NCI-H1105 (cell line): Measurements from ENCODE around the gene NRG3.

Source experiments
- DNase-seq: peaks from one replicate; lab custom pipeline; 2025; lab: John Stamatoyannopoulos, UW

NRG3 gene

DNA sequence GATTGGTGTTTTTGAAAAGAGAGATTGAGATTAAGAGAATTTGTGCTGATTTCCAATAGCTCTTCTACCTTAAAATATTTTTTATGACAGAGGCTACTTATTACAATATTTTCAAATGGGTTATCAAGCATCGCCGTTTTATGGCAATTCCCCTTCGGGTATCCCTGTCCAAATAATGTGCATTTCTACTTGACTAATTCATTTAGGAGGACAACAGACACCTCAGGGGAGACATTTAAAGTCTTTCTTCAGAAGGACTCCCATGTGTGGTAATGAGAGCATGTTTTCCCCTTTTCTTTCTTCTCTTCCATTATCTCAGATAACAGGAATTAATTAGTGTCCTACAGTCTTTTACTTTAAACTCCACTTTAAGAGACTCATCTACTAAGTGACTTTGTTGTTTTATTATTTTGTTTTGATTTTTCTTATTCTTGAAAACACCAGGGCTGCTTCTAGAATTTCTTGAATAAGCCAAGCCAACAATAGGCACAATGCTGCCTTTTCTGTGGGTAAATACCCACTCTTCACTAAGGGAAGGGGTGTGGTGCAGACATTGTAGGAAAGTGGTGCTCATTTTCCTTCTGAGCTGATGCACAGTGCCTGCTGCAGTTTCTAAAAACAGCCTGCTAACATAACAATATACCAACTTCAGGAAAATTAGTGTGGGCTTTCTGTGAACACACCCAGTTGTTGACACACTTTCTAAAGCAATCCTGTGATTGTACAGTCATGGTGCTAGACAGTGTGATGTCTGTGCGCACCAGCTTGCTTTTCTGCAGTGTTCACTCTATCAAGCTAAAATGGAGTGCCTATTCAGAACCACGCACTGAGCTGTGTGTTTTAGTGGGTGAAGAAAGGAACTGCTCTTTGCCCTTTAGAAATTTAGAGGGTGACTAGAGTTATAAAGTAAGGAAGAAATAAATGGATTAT lies 597.7 kb downstream of the NRG3 start:
- DNase-seq, result no peak

- no peak for DNase-seq
Measured at GRCh38 chr10:82477776-82478175, 602.8 kb downstream of the NRG3 start.

- DNase-seq, result no peak
Measured at GRCh38 chr10:82492647-82493046, 617.7 kb downstream of the NRG3 start.

DNA sequence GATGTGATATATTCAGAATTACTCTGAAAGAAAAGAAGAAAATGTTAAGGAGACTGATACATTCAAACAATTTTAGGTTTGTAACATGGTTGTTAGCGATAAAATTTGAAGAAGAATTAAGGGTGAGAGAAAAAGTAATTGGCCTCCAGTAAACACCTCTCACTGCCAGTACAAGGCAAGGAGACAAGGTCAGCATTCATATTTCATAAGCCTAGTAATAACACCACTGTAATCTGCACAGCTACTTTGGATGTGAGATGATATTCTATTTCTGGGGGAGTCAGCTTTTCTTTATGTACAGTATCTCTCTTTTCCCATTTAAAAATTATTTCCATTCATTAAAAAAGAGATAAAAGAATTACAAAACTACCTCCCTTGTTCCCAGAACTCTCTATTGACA lies 621.1 kb downstream of the NRG3 start:
- DNase-seq, result no peak

- DNase-seq, result no peak
Measured at GRCh38 chr10:82497439-82497838, 622.4 kb downstream of the NRG3 start.

- no peak for DNase-seq
Measured at GRCh38 chr10:82498976-82499375, 624.0 kb downstream of the NRG3 start.

DNA sequence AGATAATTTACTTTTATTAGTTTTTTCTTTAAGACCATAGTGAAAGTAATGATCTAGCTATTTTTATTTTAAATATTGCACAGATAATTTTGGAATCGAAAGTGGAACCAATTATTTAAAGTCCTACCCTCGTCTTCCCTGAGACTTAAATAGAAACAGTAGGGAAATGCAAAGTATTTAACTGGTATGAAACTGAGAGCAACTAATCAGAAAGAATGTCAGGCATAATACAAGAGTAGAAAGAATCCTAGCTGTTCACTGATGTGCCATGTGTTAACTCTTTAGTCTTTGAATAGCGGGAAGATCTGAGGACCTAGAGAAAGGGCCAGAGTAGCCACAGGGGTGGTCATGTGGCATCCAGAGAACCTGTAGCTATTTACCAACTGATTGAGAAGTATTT lies 630.0 kb downstream of the NRG3 start:
- no peak for DNase-seq

GRCh38 chr10:82506680-82507376 lies 631.8 kb downstream of the NRG3 start:
- no peak for DNase-seq

- DNase-seq, result no peak
Measured at GRCh38 chr10:82515256-82515655, 640.3 kb downstream of the NRG3 start.

DNA sequence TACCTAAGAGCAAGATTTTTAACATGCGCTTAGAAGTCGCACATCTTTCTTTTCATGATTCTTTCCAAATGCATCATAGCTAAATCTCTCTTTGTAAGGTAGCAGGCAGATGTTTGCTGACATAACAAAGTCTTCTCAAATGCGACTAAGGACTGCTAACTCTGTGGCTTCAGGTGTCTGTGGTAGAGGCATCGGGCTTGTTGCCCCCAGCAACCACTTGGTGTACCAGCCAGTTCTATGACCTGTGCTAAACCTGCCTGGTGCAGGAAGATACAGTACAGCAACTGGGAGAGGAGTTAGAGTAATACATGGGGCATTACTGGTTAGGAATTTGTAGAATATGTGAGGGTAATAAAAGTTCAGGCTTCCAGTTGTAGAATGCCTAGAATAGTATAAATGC lies 654.1 kb downstream of the NRG3 start:
- no peak for DNase-seq

GRCh38 chr10:82535457-82535856 lies 660.5 kb downstream of the NRG3 start:
- DNase-seq, result no peak

DNA sequence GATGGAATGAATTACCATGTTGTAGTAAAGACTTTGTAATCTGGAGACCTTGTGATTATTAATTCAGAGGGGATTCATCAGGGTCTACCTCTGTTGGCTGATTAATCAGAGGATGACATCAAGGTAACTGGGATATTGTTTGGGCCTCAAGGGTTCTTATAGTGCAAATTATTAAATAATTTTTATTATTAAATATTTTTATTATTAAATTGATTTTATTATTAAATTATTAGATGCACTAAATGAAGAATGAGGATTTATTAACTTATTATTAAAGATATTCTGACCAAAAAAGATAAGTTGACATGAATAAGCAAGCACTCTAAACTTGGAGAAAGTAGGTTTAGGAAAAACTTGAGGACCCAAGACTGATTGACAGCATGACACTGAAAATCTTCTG lies 661.7 kb downstream of the NRG3 start:
- DNase-seq, result no peak

- DNase-seq, result no peak
Measured at GRCh38 chr10:82538272-82538671, 663.3 kb downstream of the NRG3 start.

- no peak for DNase-seq
Measured at GRCh38 chr10:82543631-82544030, 668.6 kb downstream of the NRG3 start.

DNA sequence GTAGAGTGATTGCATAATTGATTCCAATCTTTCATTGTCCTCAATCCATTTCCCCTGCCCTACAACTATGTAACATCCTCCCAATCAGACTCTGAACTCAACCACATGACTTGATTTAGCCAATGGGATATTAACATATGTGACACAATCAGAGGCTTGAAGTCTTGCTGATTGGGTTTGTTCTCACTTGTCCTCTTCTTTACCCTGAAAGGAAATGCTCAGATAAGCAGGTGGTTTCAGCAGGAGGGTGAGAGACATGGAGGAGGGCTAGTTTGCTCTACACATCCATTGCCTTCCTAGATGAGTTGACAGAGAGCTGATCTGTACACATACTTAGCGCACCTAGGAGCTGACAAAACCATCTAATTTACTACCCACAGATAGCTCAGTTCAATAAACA lies 669.4 kb downstream of the NRG3 start:
- DNase-seq, result no peak

DNA sequence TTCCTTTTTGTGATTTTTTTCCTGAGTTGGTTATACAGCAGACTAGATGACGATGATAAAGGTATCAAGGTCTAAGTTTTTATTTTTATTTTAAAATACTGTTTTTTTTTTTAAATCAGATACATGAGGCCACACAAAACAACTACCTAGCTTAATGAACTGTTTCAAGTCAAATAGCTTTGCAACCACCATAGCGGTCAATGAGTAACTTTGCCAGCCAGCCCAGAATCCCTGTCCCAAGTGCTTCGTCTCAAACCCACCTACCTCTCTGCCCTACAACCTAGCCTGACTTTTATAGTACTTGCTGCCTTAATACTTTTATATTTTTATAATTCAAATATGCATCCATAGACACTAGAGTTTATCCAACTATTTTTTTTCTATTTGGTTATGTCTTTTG lies 676.5 kb downstream of the NRG3 start:
- DNase-seq, result no peak

- DNase-seq, result no peak
Measured at GRCh38 chr10:82552267-82552666, 677.3 kb downstream of the NRG3 start.

DNA sequence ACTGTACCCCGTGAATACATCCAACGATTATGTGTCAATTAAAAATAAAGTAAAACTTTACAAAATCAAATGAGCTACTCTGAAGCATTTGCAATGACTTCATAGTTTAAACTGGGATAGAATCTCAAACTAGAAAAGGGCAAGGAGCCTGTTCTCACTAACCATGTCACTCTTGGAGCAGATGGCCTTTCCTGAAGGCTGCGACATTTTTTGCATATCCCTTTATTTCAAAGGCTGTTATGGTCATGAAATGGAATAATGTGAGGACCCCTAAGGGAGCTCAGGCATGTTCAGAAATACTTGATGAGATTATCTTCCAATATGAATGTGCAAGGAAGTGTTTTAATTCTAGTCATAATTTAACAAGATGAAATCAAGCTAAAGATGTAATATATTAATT lies 679.4 kb downstream of the NRG3 start:
- DNase-seq, result no peak

GRCh38 chr10:82558014-82558607 lies 683.1 kb downstream of the NRG3 start:
- DNase-seq, result no peak

- DNase-seq, result no peak
Measured at GRCh38 chr10:82564353-82565196, 689.6 kb downstream of the NRG3 start.

DNA sequence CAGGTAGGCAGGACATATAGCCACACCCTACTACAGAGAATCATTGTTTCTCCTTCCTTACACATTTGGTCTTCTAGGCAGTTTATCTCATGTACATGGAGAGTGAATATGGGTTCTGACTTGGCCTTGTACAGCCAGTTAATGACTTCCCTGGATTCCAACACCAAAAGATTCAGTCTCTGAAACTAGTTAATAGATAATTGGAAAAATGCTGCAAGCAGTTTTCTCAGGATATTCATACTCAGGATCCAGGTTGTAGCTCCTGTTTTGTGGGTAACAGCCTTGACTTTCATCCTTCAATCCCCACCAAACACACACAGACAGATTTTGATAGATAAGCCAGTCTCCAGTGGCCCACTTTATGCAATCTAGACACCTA lies 690.2 kb downstream of the NRG3 start:
- no peak for DNase-seq

GRCh38 chr10:82572744-82573143 lies 697.8 kb downstream of the NRG3 start:
- no peak for DNase-seq
